Esophagus squamous epithelium (tissue), 4 donors: ENCODE data around the gene HEBP2.

ENCODE experiments used
- POLR2A ChIP-seq, 4 donors: fragments of 450-650 bp; IDR thresholded peaks; one replicate each; pipeline ENCODE4 v1.6.1; 2017; ENCODE audit warnings: antibody characterized with exemption in 4 of 4, mild to moderate bottlenecking in 4 of 4, moderate library complexity in 3 of 4
- TF ChIP-seq, protein P1 (sequence below), 6 experiments: fragments of 450-650 bp in 4 of 6; fragments of 200-600 bp in 2 of 6; sonication (generic) in 2 of 6; IDR thresholded peaks; one replicate each; pipeline ENCODE4 v1.5.1; 2016 to 2019; ENCODE audit warnings: antibody characterized with exemption in 6 of 6, mild to moderate bottlenecking in 4 of 6, moderate library complexity in 4 of 6

DNA sequence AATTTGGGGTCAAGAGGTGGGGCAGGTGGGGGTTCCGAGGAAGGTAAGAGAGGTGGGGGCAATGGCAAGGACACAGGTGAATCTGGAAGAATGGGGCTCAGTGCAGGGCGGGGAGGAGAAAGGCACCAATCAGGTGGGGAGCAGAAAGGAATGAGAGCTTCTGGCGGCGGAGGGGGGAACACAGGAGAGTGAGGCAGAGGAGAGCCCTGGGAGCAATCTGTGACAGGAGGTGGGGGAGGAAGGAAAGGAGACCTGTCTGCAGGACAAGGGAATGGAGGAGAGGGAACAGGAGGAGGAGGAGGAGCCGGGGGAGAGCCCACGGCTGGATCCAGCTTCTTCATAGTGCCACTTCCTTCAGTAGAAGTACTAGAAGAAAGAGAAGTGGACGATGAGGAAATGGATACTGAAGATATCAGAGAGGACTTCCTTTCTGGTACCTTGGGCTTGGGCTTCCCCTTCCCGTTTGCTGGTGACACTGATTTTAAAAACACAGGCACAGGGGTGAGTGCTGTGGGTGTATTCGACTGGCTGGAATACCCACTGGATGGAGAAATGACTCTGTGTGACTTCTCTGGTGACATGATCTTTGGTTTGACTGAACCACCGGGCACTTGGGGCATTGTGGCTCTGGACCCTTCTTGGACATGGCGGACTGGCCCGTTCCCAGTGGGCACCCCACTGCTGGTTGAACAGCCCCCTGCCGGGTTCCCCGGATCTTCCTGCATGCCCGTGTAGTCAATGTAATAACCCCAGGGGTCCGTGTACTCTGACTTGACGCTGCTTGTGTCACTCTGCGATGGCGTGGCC is 27.4 kb downstream of the HEBP2 start:
- TF ChIP-seq POLR2A (IDR thresholded peaks at IDR 0.05): no peak
- TF ChIP-seq, protein P1, sequence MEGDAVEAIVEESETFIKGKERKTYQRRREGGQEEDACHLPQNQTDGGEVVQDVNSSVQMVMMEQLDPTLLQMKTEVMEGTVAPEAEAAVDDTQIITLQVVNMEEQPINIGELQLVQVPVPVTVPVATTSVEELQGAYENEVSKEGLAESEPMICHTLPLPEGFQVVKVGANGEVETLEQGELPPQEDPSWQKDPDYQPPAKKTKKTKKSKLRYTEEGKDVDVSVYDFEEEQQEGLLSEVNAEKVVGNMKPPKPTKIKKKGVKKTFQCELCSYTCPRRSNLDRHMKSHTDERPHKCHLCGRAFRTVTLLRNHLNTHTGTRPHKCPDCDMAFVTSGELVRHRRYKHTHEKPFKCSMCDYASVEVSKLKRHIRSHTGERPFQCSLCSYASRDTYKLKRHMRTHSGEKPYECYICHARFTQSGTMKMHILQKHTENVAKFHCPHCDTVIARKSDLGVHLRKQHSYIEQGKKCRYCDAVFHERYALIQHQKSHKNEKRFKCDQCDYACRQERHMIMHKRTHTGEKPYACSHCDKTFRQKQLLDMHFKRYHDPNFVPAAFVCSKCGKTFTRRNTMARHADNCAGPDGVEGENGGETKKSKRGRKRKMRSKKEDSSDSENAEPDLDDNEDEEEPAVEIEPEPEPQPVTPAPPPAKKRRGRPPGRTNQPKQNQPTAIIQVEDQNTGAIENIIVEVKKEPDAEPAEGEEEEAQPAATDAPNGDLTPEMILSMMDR (IDR thresholded peaks at IDR 0.05): no peak
